ENCODE data around the gene TRPV3. TPM values are rescaled to one million over a fixed set of nuclear protein-coding genes. Genes with fewer than 3 reads are reported as not detected.

The TRPV3 gene
- total and polyA plus RNA-seq, 2 of the 8 experiments (the other 6 are each of a cell fraction or from before 2014, with no cell fraction given): 0.56 to 1.0 TPM

DNA sequence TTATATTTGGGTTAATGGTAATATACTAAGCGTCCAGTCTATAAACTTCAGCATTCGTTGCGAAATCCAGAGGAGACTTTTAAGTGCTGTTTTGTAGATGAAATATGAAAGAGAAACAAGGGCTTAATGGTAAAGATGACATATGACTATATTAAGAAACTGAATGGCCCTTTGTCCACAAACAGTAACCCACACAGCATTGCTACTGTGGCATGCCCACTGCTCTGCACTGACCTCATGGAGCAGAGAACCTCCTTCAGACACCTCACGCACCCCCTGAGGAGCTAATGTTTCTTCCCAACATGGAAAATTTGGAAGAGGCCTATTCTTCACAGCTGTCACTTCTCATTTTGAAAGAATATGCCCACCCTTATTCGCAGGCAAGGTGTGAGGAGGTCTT, 55.1 kb downstream of the TRPV3 start (continued):
- TF ChIP-seq, protein P1, sequence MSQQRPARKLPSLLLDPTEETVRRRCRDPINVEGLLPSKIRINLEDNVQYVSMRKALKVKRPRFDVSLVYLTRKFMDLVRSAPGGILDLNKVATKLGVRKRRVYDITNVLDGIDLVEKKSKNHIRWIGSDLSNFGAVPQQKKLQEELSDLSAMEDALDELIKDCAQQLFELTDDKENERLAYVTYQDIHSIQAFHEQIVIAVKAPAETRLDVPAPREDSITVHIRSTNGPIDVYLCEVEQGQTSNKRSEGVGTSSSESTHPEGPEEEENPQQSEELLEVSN (IDR thresholded peaks at IDR 0.05): no peak

Data from H1 (cell line).